AG04450 (cell line): ENCODE results near the gene CHKA. TPM values are rescaled to one million over a fixed set of nuclear protein-coding genes. Genes with fewer than 3 reads are reported as not detected.

Experiments
- CTCF ChIA-PET: fragments of 300-600, 350-600 bp; formaldehyde crosslinking; extraction: SDS; loops from one replicate; lab custom pipeline; 2022; ENCODE audit warnings: antibody characterized with exemption, inconsistent platforms; lab: Charles Lee
- POLR2A ChIA-PET: fragments of 350-600 bp; formaldehyde crosslinking; extraction: SDS; loops from one replicate; lab custom pipeline; 2021; ENCODE audit warnings: antibody characterized with exemption, inconsistent platforms; lab: Yijun Ruan, JAX
- DNase-seq: peaks from one replicate; pipeline ENCODE4 v3.0.0-alpha.2; 2011; ENCODE audit warnings: low read depth, low spot score
- H3K27ac ChIP-seq: one replicate; pipeline ENCODE4 v1.5.1; 2012; ENCODE audit warnings: low read depth, low read length, control low read depth
- H3K27me3 ChIP-seq: one replicate; pipeline ENCODE4 v1.6.0; 2012; ENCODE audit warnings: low read length; ENCODE audit not compliant: control insufficient read depth, insufficient read depth
- H3K4me3 ChIP-seq: 2 replicates; pipeline ENCODE4 v1.5.1; 2011; ENCODE audit warnings: mild to moderate bottlenecking, low read depth, low read length, control low read depth
- H3K9me3 ChIP-seq: 2 replicates; pipeline ENCODE4 v1.5.1; 2012; ENCODE audit warnings: low read length; ENCODE audit not compliant: control insufficient read depth, insufficient read depth
- CTCF ChIP-seq: IDR thresholded peaks from 2 replicates; pipeline ENCODE4 v1.5.1; 2011; ENCODE audit warnings: low read depth, low read length, control low read depth, inconsistent platforms
- polyA minus RNA-seq: library from RNA; depleted of rRNA, polyadenylated mRNA; stranded (reverse); fragments of >200 nt; gene quantifications from 2 replicates; pipeline ENCODE4 v1.2.3, GENCODE V29; 2011; rRNA and poly(A)+ RNA removed
- polyA plus RNA-seq: library from polyadenylated mRNA; depleted of rRNA; stranded (reverse); fragments of >200 nt; gene quantifications from 2 replicates; pipeline ENCODE4 v1.2.3, GENCODE V29; 2011; rRNA removed

CHKA gene
- polyA plus RNA-seq (11.3 and 12.5 TPM in 2 replicates), polyA minus RNA-seq (13.6 and 14.6 TPM in 2 replicates)

- POLR2A ChIA-PET: no interaction called here
- CTCF ChIA-PET: no interaction called here
- peak within 1 kb of the TSS; percentile 80 for H3K27ac ChIP-seq
Measured at GRCh38 chr11:68121067-68121899, at the start of gene CHKA. Gene CHKA (minus strand): TSS chr11:68121388. CDS start chr11:68121177, 211 bp downstream.

GRCh38 chr11:68169442-68169841 lies 48.3 kb upstream of the CHKA start:
- no peak for DNase-seq
- no peak overlapping the region for H3K4me3 ChIP-seq
- CTCF ChIA-PET: no interaction called here
- TF ChIP-seq CTCF: no peak
- H3K9me3 ChIP-seq: no peaks in the 10 kb centered on the region
- POLR2A ChIA-PET: no interaction called here
- H3K27me3 ChIP-seq: no peaks in the 10 kb centered on the region
- no peak overlapping the region for H3K27ac ChIP-seq

More at GRCh38 chr11:68121067-68121899, at the start of gene CHKA:
- Histone ChIP-seq H3K9me3 (no peaks in the 10 kb centered on the region), H3K4me3 (peak within 1 kb of the TSS; percentile 73), H3K27me3 (no peaks in the 10 kb centered on the region)
- TF ChIP-seq CTCF: no peak
- peak; percentile 41 for DNase-seq

GRCh38 chr11:68168694-68169093 lies 47.5 kb upstream of the CHKA start:
- no peak for TF ChIP-seq CTCF
- CTCF ChIA-PET: no interaction called here
- no peak overlapping the region for H3K27ac ChIP-seq
- H3K4me3 ChIP-seq: no peak overlapping the region
- no peaks in the 10 kb centered on the region for H3K27me3 ChIP-seq
- DNase-seq: no peak
- POLR2A ChIA-PET: no interaction called here
- H3K9me3 ChIP-seq: no peaks in the 10 kb centered on the region

GRCh38 chr11:68167474-68167873 lies 46.3 kb upstream of the CHKA start:
- Histone ChIP-seq H3K27ac (no peak overlapping the region), H3K27me3 (no peaks in the 10 kb centered on the region), H3K9me3 (no peaks in the 10 kb centered on the region), H3K4me3 (no peak overlapping the region)
- no peak for DNase-seq
- ChIA-PET CTCF (no interaction called here), POLR2A (interaction anchor here (0.7 kb wide), 1 partner anchor 216 kb away, joined by 4 read pairs; no protein-coding TSS in a partner anchor)
- no peak for TF ChIP-seq CTCF

GRCh38 chr11:68166969-68167368 lies 45.8 kb upstream of the CHKA start:
- Histone ChIP-seq H3K4me3 (no peak overlapping the region), H3K9me3 (no peaks in the 10 kb centered on the region), H3K27me3 (no peaks in the 10 kb centered on the region), H3K27ac (no peak overlapping the region)
- no peak for TF ChIP-seq CTCF
- CTCF ChIA-PET: no interaction called here
- POLR2A ChIA-PET: interaction anchor here (0.7 kb wide), 1 partner anchor 216 kb away, joined by 4 read pairs; no protein-coding TSS in a partner anchor
- no peak for DNase-seq
